ENCODE results near the gene OSTC. TPM values are rescaled to one million over a fixed set of nuclear protein-coding genes. Genes with fewer than 3 reads are reported as not detected.

The OSTC gene
- total RNA-seq, 2 donors from 2014 or later, result 62.8 to 81.9 TPM

DNA sequence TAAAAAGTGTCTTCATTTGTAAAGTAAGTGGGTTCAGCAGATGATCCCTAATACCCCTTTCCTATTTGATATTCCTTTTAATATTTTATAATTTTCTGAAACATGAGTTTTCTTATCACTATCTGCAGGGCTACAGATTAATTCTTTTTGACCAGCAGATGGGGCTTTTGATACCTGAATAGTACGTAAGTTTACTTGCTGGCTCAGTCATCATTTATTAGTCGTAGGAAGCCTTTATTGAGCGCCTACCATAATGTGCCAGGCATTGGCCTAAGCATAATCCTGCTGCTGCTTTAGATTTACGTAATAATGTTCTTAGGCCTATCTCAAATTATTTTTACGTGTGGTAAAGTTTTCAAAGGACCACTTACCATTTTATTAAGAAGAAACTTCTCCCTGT, 33.1 kb downstream of the OSTC start:
- no peaks in the 10 kb centered on the region for H3K4me1 Mint-ChIP-seq (ENCODE audit: low read depth in 2 of 2)
- no peaks in the 10 kb centered on the region for H3K9me3 Mint-ChIP-seq
- peaks cover 8% of the 10 kb centered on the region in 2 donors for H3K27me3 Mint-ChIP-seq
- H3K27ac Mint-ChIP-seq, result no peak overlapping the region
- ATAC-seq, result no peak
- no peaks in the 10 kb centered on the region for H3K36me3 Mint-ChIP-seq
- DNase-seq (ENCODE audit: low spot score), result no peak
- H3K4me3 Mint-ChIP-seq, result no peak overlapping the region

- Mint-ChIP-seq H3K4me3 (no peak overlapping the region), H3K4me1 (ENCODE audit: low read depth in 2 of 2) (no peaks in the 10 kb centered on the region), H3K9me3 (no peaks in the 10 kb centered on the region), H3K27ac (no peak overlapping the region), H3K27me3 (peaks cover 8 to 13% of the 10 kb centered on the region in 2 donors), H3K36me3 (no peaks in the 10 kb centered on the region)
- DNase-seq (ENCODE audit: low spot score) (no peak), ATAC-seq (no peak)
These were observed 34.8 kb downstream of the OSTC start for GRCh38 chr4:108685036-108685686.

DNA sequence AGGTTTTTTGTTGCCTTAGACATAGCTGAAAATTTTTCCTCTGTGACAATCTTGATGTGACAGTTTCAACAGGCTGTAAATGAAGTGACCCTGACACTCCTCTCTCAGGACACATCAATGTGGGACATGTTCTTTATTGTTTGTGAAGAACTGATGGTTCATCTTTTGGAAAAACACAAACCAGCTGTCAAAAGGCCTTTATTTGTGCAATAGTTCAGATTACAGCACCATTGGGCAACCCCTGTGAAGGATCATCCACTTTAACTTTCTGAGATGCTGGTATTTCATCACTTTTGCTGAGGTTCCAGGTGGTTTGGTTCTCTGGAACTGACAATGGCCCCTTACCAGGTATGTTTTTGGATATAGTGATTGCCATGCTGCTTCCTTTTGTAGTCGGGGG, 40.3 kb downstream of the OSTC start:
- H3K27ac Mint-ChIP-seq, result no peak overlapping the region
- no peak for ATAC-seq

DNA sequence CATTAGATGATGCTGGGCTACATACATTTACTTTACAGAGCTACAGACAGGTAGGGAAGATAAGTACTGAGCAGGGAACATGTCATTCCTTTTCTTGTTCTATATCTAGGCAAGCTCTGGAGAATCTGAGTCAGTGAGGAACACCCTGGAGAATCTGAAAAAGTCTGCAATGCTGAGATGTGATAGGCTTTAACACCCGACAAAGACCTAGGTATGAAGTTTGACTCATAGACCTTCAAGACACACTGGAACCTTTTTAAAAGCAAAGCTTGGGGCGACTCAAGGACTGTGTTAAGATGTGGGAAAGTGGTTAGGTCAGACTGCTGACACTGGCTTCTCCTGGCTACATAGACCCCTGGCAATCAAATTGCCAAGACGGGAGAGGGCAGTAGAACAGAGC, 42.8 kb downstream of the OSTC start:
- DNase-seq (ENCODE audit: low spot score) (no peak), ATAC-seq (no peak)
- no peaks in the 10 kb centered on the region for H3K9me3 Mint-ChIP-seq
- H3K36me3 Mint-ChIP-seq, result no peaks in the 10 kb centered on the region
- no peaks in the 10 kb centered on the region for H3K4me1 Mint-ChIP-seq (ENCODE audit: low read depth in 2 of 2)
- no peak overlapping the region for H3K4me3 Mint-ChIP-seq
- peaks cover 0 to 9% of the 10 kb centered on the region in 2 donors for H3K27me3 Mint-ChIP-seq
- no peak overlapping the region for H3K27ac Mint-ChIP-seq

More for the DNA sequence above, 40.3 kb downstream of the OSTC start:
- DNase-seq (ENCODE audit: low spot score), result no peak
- H3K9me3 Mint-ChIP-seq, result no peaks in the 10 kb centered on the region
- no peaks in the 10 kb centered on the region for H3K4me1 Mint-ChIP-seq (ENCODE audit: low read depth in 2 of 2)
- no peaks in the 10 kb centered on the region for H3K36me3 Mint-ChIP-seq
- H3K4me3 Mint-ChIP-seq, result no peak overlapping the region
- peaks cover 8 to 14% of the 10 kb centered on the region in 2 donors for H3K27me3 Mint-ChIP-seq

- Mint-ChIP-seq H3K4me1 (ENCODE audit: low read depth in 2 of 2) (no peaks in the 10 kb centered on the region), H3K27ac (no peak overlapping the region), H3K4me3 (no peak overlapping the region), H3K9me3 (no peaks in the 10 kb centered on the region), H3K27me3 (peaks cover 5 to 15% of the 10 kb centered on the region in 2 donors), H3K36me3 (no peaks in the 10 kb centered on the region)
- ATAC-seq, result no peak
- no peak for DNase-seq (ENCODE audit: low spot score)
These were observed 43.4 kb downstream of the OSTC start for GRCh38 chr4:108693819-108694218.

GRCh38 chr4:108694423-108694822, 44.0 kb downstream of the OSTC start:
- no peak overlapping the region for H3K27ac Mint-ChIP-seq
- H3K4me3 Mint-ChIP-seq, result no peak overlapping the region
- no peak for DNase-seq (ENCODE audit: low spot score)
- no peaks in the 10 kb centered on the region for H3K9me3 Mint-ChIP-seq
- H3K4me1 Mint-ChIP-seq (ENCODE audit: low read depth in 2 of 2), result no peaks in the 10 kb centered on the region
- no peak for ATAC-seq
- H3K36me3 Mint-ChIP-seq, result no peaks in the 10 kb centered on the region
- H3K27me3 Mint-ChIP-seq, result peaks cover 5 to 19% of the 10 kb centered on the region in 2 donors

GRCh38 chr4:108695062-108695461, 44.7 kb downstream of the OSTC start:
- Mint-ChIP-seq H3K36me3 (no peaks in the 10 kb centered on the region), H3K4me3 (no peak overlapping the region), H3K9me3 (no peaks in the 10 kb centered on the region), H3K4me1 (ENCODE audit: low read depth in 2 of 2) (no peaks in the 10 kb centered on the region), H3K27ac (no peak overlapping the region), H3K27me3 (peaks cover 5 to 16% of the 10 kb centered on the region in 2 donors)
- DNase-seq (ENCODE audit: low spot score), result no peak
- no peak for ATAC-seq

- H3K36me3 Mint-ChIP-seq, result no peaks in the 10 kb centered on the region
- H3K27me3 Mint-ChIP-seq, result peaks cover 5 to 19% of the 10 kb centered on the region in 2 donors
- H3K9me3 Mint-ChIP-seq, result no peaks in the 10 kb centered on the region
- H3K27ac Mint-ChIP-seq, result no peak overlapping the region
- H3K4me3 Mint-ChIP-seq, result no peak overlapping the region
- no peak for DNase-seq (ENCODE audit: low spot score)
- no peaks in the 10 kb centered on the region for H3K4me1 Mint-ChIP-seq (ENCODE audit: low read depth in 2 of 2)
- ATAC-seq, result no peak
These were observed 45.8 kb downstream of the OSTC start for GRCh38 chr4:108696160-108696559.

- H3K4me1 Mint-ChIP-seq (ENCODE audit: low read depth in 2 of 2), result peaks cover 7 to 10% of the 10 kb centered on the region in 2 donors
- H3K27me3 Mint-ChIP-seq, result peaks cover 5 to 24% of the 10 kb centered on the region in 2 donors
- no peaks in the 10 kb centered on the region for H3K36me3 Mint-ChIP-seq
These were observed 49.8 kb downstream of the OSTC start for GRCh38 chr4:108700081-108700757.

GRCh38 chr4:108702960-108703359, 52.6 kb downstream of the OSTC start:
- Mint-ChIP-seq H3K4me3 (no peak overlapping the region), H3K9me3 (no peaks in the 10 kb centered on the region), H3K27ac (no peak overlapping the region), H3K4me1 (ENCODE audit: low read depth in 2 of 2) (peaks cover 7 to 10% of the 10 kb centered on the region in 2 donors), H3K27me3 (peaks cover 5 to 24% of the 10 kb centered on the region in 2 donors), H3K36me3 (no peaks in the 10 kb centered on the region)
- no peak for ATAC-seq
- DNase-seq (ENCODE audit: low spot score), result no peak

More at GRCh38 chr4:108700081-108700757, 49.8 kb downstream of the OSTC start:
- DNase-seq (ENCODE audit: low spot score), result no peak
- ATAC-seq, result no peak
- Mint-ChIP-seq H3K9me3 (no peaks in the 10 kb centered on the region), H3K4me3 (no peak overlapping the region), H3K27ac (no peak overlapping the region)

GRCh38 chr4:108703370-108703769, 53.0 kb downstream of the OSTC start:
- no peak overlapping the region for H3K27ac Mint-ChIP-seq
- H3K27me3 Mint-ChIP-seq, result peaks cover 4 to 20% of the 10 kb centered on the region in 2 donors
- H3K4me3 Mint-ChIP-seq, result no peak overlapping the region
- peaks cover 7 to 10% of the 10 kb centered on the region in 2 donors for H3K4me1 Mint-ChIP-seq (ENCODE audit: low read depth in 2 of 2)
- ATAC-seq (no peak), DNase-seq (ENCODE audit: low spot score) (no peak)
- no peaks in the 10 kb centered on the region for H3K36me3 Mint-ChIP-seq
- H3K9me3 Mint-ChIP-seq, result no peaks in the 10 kb centered on the region

- peaks cover 0 to 14% of the 10 kb centered on the region in 2 donors for H3K27me3 Mint-ChIP-seq
- H3K27ac Mint-ChIP-seq, result no peak overlapping the region
- H3K36me3 Mint-ChIP-seq, result no peaks in the 10 kb centered on the region
- ATAC-seq (no peak), DNase-seq (ENCODE audit: low spot score) (no peak)
- H3K4me1 Mint-ChIP-seq (ENCODE audit: low read depth in 2 of 2), result peaks cover 7 to 10% of the 10 kb centered on the region in 2 donors
- no peaks in the 10 kb centered on the region for H3K9me3 Mint-ChIP-seq
- no peak overlapping the region for H3K4me3 Mint-ChIP-seq
These were observed 53.6 kb downstream of the OSTC start for GRCh38 chr4:108703966-108704365.

DNA sequence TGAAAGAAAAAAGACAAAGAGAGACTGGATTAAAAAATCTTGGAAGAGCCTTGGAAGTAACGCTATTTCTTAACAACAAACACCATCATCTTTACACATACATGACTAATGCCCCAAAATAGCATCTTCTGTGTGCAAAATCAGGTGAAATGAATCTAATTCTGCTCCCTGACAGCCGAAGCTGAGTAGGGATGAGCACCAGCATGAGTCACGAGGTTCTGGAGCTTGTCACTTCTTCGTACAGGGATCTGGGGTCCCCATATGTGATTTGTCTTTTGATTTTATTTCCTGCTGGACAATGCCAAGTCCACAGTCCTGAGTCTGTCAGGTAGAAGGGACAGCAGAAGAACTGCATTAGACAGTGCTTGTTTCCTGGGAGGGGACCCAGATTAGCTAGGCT, 55.9 kb downstream of the OSTC start:
- Mint-ChIP-seq H3K36me3 (no peaks in the 10 kb centered on the region), H3K4me1 (ENCODE audit: low read depth in 2 of 2) (peaks cover 7 to 10% of the 10 kb centered on the region in 2 donors), H3K27me3 (peaks cover 8 to 15% of the 10 kb centered on the region in 2 donors), H3K27ac (no peak overlapping the region), H3K4me3 (no peak overlapping the region), H3K9me3 (no peaks in the 10 kb centered on the region)
- DNase-seq (ENCODE audit: low spot score), result no peak
- ATAC-seq, result no peak

DNA sequence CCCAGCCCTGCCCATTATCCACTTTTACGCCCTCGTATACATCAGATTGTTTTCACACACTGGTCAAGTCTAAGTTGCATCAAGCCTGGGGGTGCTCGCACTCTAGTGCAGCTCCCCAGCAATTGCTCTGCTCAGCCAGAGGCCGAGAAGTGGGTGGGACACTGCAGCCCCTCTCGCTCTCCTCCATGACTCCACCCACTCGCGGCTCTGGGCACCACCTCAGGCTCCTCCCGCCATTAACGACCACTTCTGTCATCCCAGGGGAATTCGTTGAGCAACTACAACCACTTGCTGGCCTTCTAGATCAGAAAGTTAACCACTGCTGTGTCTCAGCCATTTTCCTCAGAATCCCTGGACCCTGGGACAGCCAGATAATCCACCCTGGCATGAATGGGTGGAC, 58.8 kb downstream of the OSTC start:
- Mint-ChIP-seq H3K27me3 (peaks cover 14 to 17% of the 10 kb centered on the region in 2 donors), H3K4me3 (no peak overlapping the region), H3K27ac (no peak overlapping the region), H3K4me1 (ENCODE audit: low read depth in 2 of 2) (no peaks in the 10 kb centered on the region), H3K36me3 (no peaks in the 10 kb centered on the region), H3K9me3 (no peaks in the 10 kb centered on the region)
- DNase-seq (ENCODE audit: low spot score) (no peak), ATAC-seq (no peak)

All from natural killer cell treated with Interleukin-12 subunit alpha and Interleukin-12 subunit beta and Interleukin-15 and Interleukin-18, amount 100 ng/mL, for 72 hours (primary cell).